NCI-H2227 (cell line): ENCODE data around the gene AASS.
A peak's percentile ranks its signal among the peaks of the same experiment; 100 is the strongest.

Source experiments
- DNase-seq: peaks from one replicate; lab custom pipeline; 2025; ENCODE audit not compliant: unreplicated experiment; lab: John Stamatoyannopoulos, UW

Gene AASS

GRCh38 chr7:122123746-122124145 is 20.3 kb downstream of the AASS start:
- no peak for DNase-seq

- no peak for DNase-seq
Measured at GRCh38 chr7:122118757-122119156, 25.3 kb downstream of the AASS start.

GRCh38 chr7:122103064-122103463 is 41.0 kb downstream of the AASS start:
- DNase-seq = no peak

GRCh38 chr7:122100021-122100420 is 44.0 kb downstream of the AASS start:
- DNase-seq = no peak

- no peak for DNase-seq
Measured at GRCh38 chr7:122095642-122096041, 48.4 kb downstream of the AASS start.

GRCh38 chr7:122094549-122094948 is 49.5 kb downstream of the AASS start:
- no peak for DNase-seq

- DNase-seq = peak; percentile 63
Measured at GRCh38 chr7:122092964-122093797, 50.9 kb downstream of the AASS start.

GRCh38 chr7:122082670-122083069 is 61.4 kb downstream of the AASS start:
- DNase-seq = no peak

GRCh38 chr7:122082160-122082559 is 61.9 kb downstream of the AASS start:
- DNase-seq = no peak

- DNase-seq = no peak
Measured at GRCh38 chr7:122073635-122074034, 70.4 kb downstream of the AASS start.

- DNase-seq = no peak
Measured at GRCh38 chr7:122072924-122073599, 71.0 kb downstream of the AASS start.

- no peak for DNase-seq
Measured at GRCh38 chr7:122072272-122072671, 71.8 kb downstream of the AASS start.

- DNase-seq = no peak
Measured at GRCh38 chr7:122070834-122071233, 73.2 kb downstream of the AASS start.

- DNase-seq = no peak
Measured at GRCh38 chr7:122070062-122070461, 74.0 kb downstream of the AASS start.

- no peak for DNase-seq
Measured at GRCh38 chr7:122068999-122069398, 75.0 kb downstream of the AASS start.

- no peak for DNase-seq
Measured at GRCh38 chr7:122068046-122068445, 76.0 kb downstream of the AASS start.

- DNase-seq = no peak
Measured at GRCh38 chr7:122067077-122067476, 77.0 kb downstream of the AASS start.

GRCh38 chr7:122064971-122065370 is 79.1 kb downstream of the AASS start:
- DNase-seq = no peak

- DNase-seq = no peak
Measured at GRCh38 chr7:122063146-122063545, 80.9 kb downstream of the AASS start.

- DNase-seq = no peak
Measured at GRCh38 chr7:122059542-122059941, 84.5 kb downstream of the AASS start.

- DNase-seq = no peak
Measured at GRCh38 chr7:122056977-122057376, 87.1 kb downstream of the AASS start.

- no peak for DNase-seq
Measured at GRCh38 chr7:122055073-122055472, 89.0 kb downstream of the AASS start.
